Neural crest cell (in vitro differentiated cells): ENCODE data around the gene M6PR. TPM values are rescaled to one million over a fixed set of nuclear protein-coding genes. Genes with fewer than 3 reads are reported as not detected.
"Not testable (repeated sequence)": the region's sequence is repeated elsewhere in the genome, so short reads cannot be mapped to it uniquely, and the experiment has no call there.

Source experiments
- DNase-seq: peaks from one replicate; pipeline ENCODE4 v3.0.0; 2021; ENCODE audit warnings: low read depth, mixed read lengths, low spot score
- H3K27ac Mint-ChIP-seq: one replicate; pipeline ENCODE4 v1.8.0; 2021; ENCODE audit warnings: mild to moderate bottlenecking, mixed read lengths; ENCODE audit not compliant: unreplicated experiment
- H3K27me3 Mint-ChIP-seq: 2 replicates; pipeline ENCODE4 v1.8.0; 2021; ENCODE audit warnings: low read depth, mild to moderate bottlenecking, mixed read lengths
- H3K36me3 Mint-ChIP-seq: 2 replicates; pipeline ENCODE4 v1.8.0; 2021; ENCODE audit warnings: low read depth, mild to moderate bottlenecking, mixed read lengths
- H3K4me1 Mint-ChIP-seq: 2 replicates; pipeline ENCODE4 v1.8.0; 2021; ENCODE audit warnings: mixed read lengths
- H3K4me3 Mint-ChIP-seq: one replicate; pipeline ENCODE4 v1.8.0; 2021; ENCODE audit warnings: mild to moderate bottlenecking, mixed read lengths
- H3K9me3 Mint-ChIP-seq: 2 replicates; pipeline ENCODE4 v1.8.0; 2021; ENCODE audit warnings: mixed read lengths
- CTCF ChIP-seq: fragments of 200-600 bp; sonication (generic); conservative IDR thresholded peaks from 2 replicates; pipeline ENCODE4 v1.5.0; 2021; ENCODE audit warnings: antibody characterized with exemption, mild to moderate bottlenecking
- total RNA-seq: library from RNA; stranded (reverse); gene quantifications from 2 replicates; pipeline ENCODE4 v1.2.1, GENCODE V29; 2021

Gene M6PR
- total RNA-seq, 1 donor from 2014 or later, result 143 TPM

GRCh38 chr12:8914033-8914715 is 35.3 kb downstream of the M6PR start, which contains the start of gene PHC1:
TSS of gene PHC1 (plus strand) at chr12:8914509. CDS start at chr12:8917678, 3,169 bp downstream.
- H3K27me3 Mint-ChIP-seq, H3K9me3 Mint-ChIP-seq, H3K36me3 Mint-ChIP-seq: not testable (repeated sequence)
- peak; percentile 62 for TF ChIP-seq CTCF
- H3K27ac Mint-ChIP-seq, result peak within 1 kb of the TSS; percentile 100
- peak; percentile 71 for DNase-seq
- peaks cover 25% of the 10 kb centered on the region for H3K4me1 Mint-ChIP-seq
- peak within 1 kb of the TSS; percentile 95 for H3K4me3 Mint-ChIP-seq

GRCh38 chr12:8913702-8914032 is 35.8 kb downstream of the M6PR start:
- peaks cover 25% of the 10 kb centered on the region for H3K4me1 Mint-ChIP-seq
- DNase-seq, result no peak
- no peaks in the 10 kb centered on the region for H3K36me3 Mint-ChIP-seq
- H3K9me3 Mint-ChIP-seq, result no peaks in the 10 kb centered on the region
- peak overlapping the region; percentile 95 for H3K4me3 Mint-ChIP-seq
- TF ChIP-seq CTCF, result no peak
- H3K27ac Mint-ChIP-seq, result peak overlapping the region; percentile 100
- H3K27me3 Mint-ChIP-seq, result no peaks in the 10 kb centered on the region

- Mint-ChIP-seq H3K9me3 (no peaks in the 10 kb centered on the region), H3K27me3 (no peaks in the 10 kb centered on the region), H3K4me3 (peak overlapping the region; percentile 95), H3K27ac (peak overlapping the region; percentile 100), H3K36me3 (no peaks in the 10 kb centered on the region), H3K4me1 (peaks cover 25% of the 10 kb centered on the region)
- peak; percentile 68 for TF ChIP-seq CTCF
- DNase-seq, result peak; percentile 11
Measured at GRCh38 chr12:8912914-8913313, 36.5 kb downstream of the M6PR start.

- TF ChIP-seq CTCF, result no peak
- Mint-ChIP-seq H3K4me1 (peaks cover 27% of the 10 kb centered on the region), H3K27ac (no peak overlapping the region), H3K36me3 (no peaks in the 10 kb centered on the region), H3K27me3 (no peaks in the 10 kb centered on the region), H3K4me3 (peak overlapping the region; percentile 95), H3K9me3 (no peaks in the 10 kb centered on the region)
- no peak for DNase-seq
Measured at GRCh38 chr12:8911606-8912268, 37.7 kb downstream of the M6PR start.

- Mint-ChIP-seq H3K27me3 (no peaks in the 10 kb centered on the region), H3K4me3 (no peak overlapping the region), H3K9me3 (no peaks in the 10 kb centered on the region), H3K36me3 (no peaks in the 10 kb centered on the region), H3K4me1 (peaks cover 30% of the 10 kb centered on the region), H3K27ac (no peak overlapping the region)
- DNase-seq, result no peak
- no peak for TF ChIP-seq CTCF
Measured at GRCh38 chr12:8909752-8910151, 39.7 kb downstream of the M6PR start.
